HCT116 (cell line): Measurements from ENCODE around the gene MUSTN1. TPM values are rescaled to one million over a fixed set of nuclear protein-coding genes. Genes with fewer than 3 reads are reported as not detected.

ENCODE experiments used
- ATAC-seq: fragments of 200-7000 bp; cut with Tn5 transposase; 2 replicates; pipeline ENCODE4 v1.9.1; 2020; ENCODE audit warnings: mild to moderate bottlenecking, moderate library complexity
- BruUV-seq: library from RNA; stranded (reverse); fragments of 400-500 nt; replicated peaks from 2 replicates; lab custom pipeline; 2021; lab: Mats Ljungman, UMichigan
- CTCF ChIA-PET: fragments of 300-600 bp; sonication (Branson Sonifier 250); formaldehyde crosslinking; loops from one replicate; lab custom pipeline; 2021; ENCODE audit warnings: antibody characterized with exemption; lab: Charles Lee
- POLR2A ChIA-PET: fragments of 300-600, 350-600 bp; sonication (Branson Sonifier 250); formaldehyde crosslinking; loops from one replicate; lab custom pipeline; 2021; ENCODE audit warnings: antibody characterized with exemption; lab: Charles Lee
- RAD21 ChIA-PET, 2 experiments: fragments of 300-600 bp; sonication (Branson Sonifier 250); formaldehyde crosslinking; loops; one replicate each; lab custom pipeline; 2023; ENCODE audit warnings: low total read pairs in 2 of 2; ENCODE audit not compliant: uncharacterized antibody in 2 of 2, unreplicated experiment in 2 of 2, low non-redundant PET in 1 of 2; lab: Charles Lee
- DNase-seq: peaks from one replicate; pipeline ENCODE4 v3.0.0-alpha.2; 2010; ENCODE audit warnings: low read depth, low spot score
- H2AFZ ChIP-seq: fragments of 200-600 bp; shearing (Covaris generic), sonication (generic); 2 replicates; pipeline ENCODE4 v1.6.1; 2017; ENCODE audit warnings: low read depth, mixed run types, mixed read lengths, antibody characterized with exemption, low read length; ENCODE audit not compliant: poor library complexity, severe bottlenecking
- H3K27ac ChIP-seq: 2 replicates; pipeline ENCODE4 v1.5.1; 2012; ENCODE audit warnings: low read depth, low read length
- H3K27me3 ChIP-seq: fragments of 200-600 bp; sonication (generic); 2 replicates; pipeline ENCODE4 v1.6.1; 2016; ENCODE audit warnings: mixed run types, low read length, mixed read lengths; ENCODE audit not compliant: insufficient read depth
- H3K36me3 ChIP-seq, 2 experiments: fragments of 200-500 bp in 1 of 2; fragments of 200-600 bp in 1 of 2; sonication (Bioruptor generic) in 1 of 2; sonication (generic) in 1 of 2; 2 replicates each; pipeline versions ENCODE4 v1.5.1 to v1.6.1; 2014 to 2016; ENCODE audit warnings: low read length in 2 of 2, inconsistent platforms in 1 of 2, mixed read lengths in 1 of 2, mixed run types in 1 of 2; ENCODE audit not compliant: insufficient read depth in 2 of 2, control insufficient read depth in 1 of 2
- H3K4me1 ChIP-seq, 2 experiments: fragments of 200-600 bp in 1 of 2; sonication (generic) in 1 of 2; 2 replicates each; pipeline versions ENCODE4 v1.5.1 to v1.6.1; 2012 to 2017; ENCODE audit warnings: low read length in 2 of 2, inconsistent platforms in 1 of 2, mild to moderate bottlenecking in 1 of 2, mixed read lengths in 1 of 2, mixed run types in 1 of 2, moderate library complexity in 1 of 2; ENCODE audit not compliant: insufficient read depth in 2 of 2, control insufficient read depth in 1 of 2
- H3K4me2 ChIP-seq: fragments of 200-600 bp; sonication (generic); 2 replicates; pipeline ENCODE4 v1.6.1; 2017; ENCODE audit warnings: mixed run types, low read length, mixed read lengths
- H3K4me3 ChIP-seq, 2 experiments: fragments of 200-600 bp in 1 of 2; sonication (generic) in 1 of 2; replicated peaks in 1 of 2; 2 replicates each; pipeline ENCODE4 v1.5.1; 2011 to 2016; ENCODE audit warnings: low read length in 2 of 2, control low read depth in 1 of 2, low read depth in 1 of 2, mild to moderate bottlenecking in 1 of 2, mixed read lengths in 1 of 2, mixed run types in 1 of 2
- H3K79me2 ChIP-seq: fragments of 200-600 bp; sonication (generic); 2 replicates; pipeline ENCODE4 v1.6.1; 2017; ENCODE audit warnings: mild to moderate bottlenecking, mixed run types, low read length, moderate library complexity, mixed read lengths; ENCODE audit not compliant: insufficient read depth
- H3K9ac ChIP-seq: fragments of 200-600 bp; sonication (generic); 2 replicates; pipeline ENCODE4 v1.6.1; 2016; ENCODE audit warnings: low read length, mixed read lengths
- H3K9me2 ChIP-seq: fragments of 200-600 bp; sonication (generic), shearing (Covaris generic); 2 replicates; pipeline ENCODE4 v1.6.1; 2017; ENCODE audit warnings: mixed run types, mild to moderate bottlenecking, moderate library complexity; ENCODE audit not compliant: insufficient read depth
- H3K9me3 ChIP-seq, 2 experiments: fragments of 200-500 bp in 1 of 2; fragments of 200-600 bp in 1 of 2; sonication (Bioruptor generic) in 1 of 2; sonication (generic) in 1 of 2; 2 replicates each; pipeline ENCODE4 v1.6.1; 2014 to 2017; ENCODE audit warnings: low read length in 2 of 2, mixed read lengths in 2 of 2, inconsistent platforms in 1 of 2, low read depth in 1 of 2, mild to moderate bottlenecking in 1 of 2, mixed run types in 1 of 2, moderate library complexity in 1 of 2; ENCODE audit not compliant: control insufficient read depth in 1 of 2, insufficient read depth in 1 of 2
- H4K20me1 ChIP-seq: fragments of 200-600 bp; sonication (generic), shearing (Covaris generic); 2 replicates; pipeline ENCODE4 v1.6.1; 2017; ENCODE audit warnings: mixed run types, mild to moderate bottlenecking, moderate library complexity; ENCODE audit not compliant: insufficient read depth
- CBX3 ChIP-seq: IDR thresholded peaks from 2 replicates; pipeline ENCODE4 v1.6.1; 2012; ENCODE audit warnings: low read depth
- CEBPB ChIP-seq: IDR thresholded peaks from 2 replicates; pipeline ENCODE4 v1.6.1; 2012; ENCODE audit warnings: low read depth
- CTCF ChIP-seq, 3 experiments: fragments of 200-600 bp in 1 of 3; sonication (generic) in 1 of 3; IDR thresholded peaks in 2 of 3; conservative IDR thresholded peaks in 1 of 3; 2 replicates each; pipeline ENCODE4 v1.5.1; 2012 to 2017; ENCODE audit warnings: low read depth in 2 of 3, low read length in 2 of 3, antibody characterized with exemption in 1 of 3, borderline replicate concordance in 1 of 3, control low read depth in 1 of 3, mild to moderate bottlenecking in 1 of 3, mixed read lengths in 1 of 3, mixed run types in 1 of 3, moderate library complexity in 1 of 3; ENCODE audit not compliant: insufficient read depth in 1 of 3
- EGR1 ChIP-seq: IDR thresholded peaks from 2 replicates; pipeline ENCODE4 v1.6.1; 2012; ENCODE audit warnings: low read depth
- ELF1 ChIP-seq: IDR thresholded peaks from 2 replicates; pipeline ENCODE4 v1.6.1; 2012; ENCODE audit warnings: low read depth, borderline replicate concordance
- EZH2 ChIP-seq: fragments of 200-600 bp; sonication (generic); IDR thresholded peaks from 2 replicates; pipeline ENCODE4 v1.6.1; 2017; ENCODE audit warnings: antibody characterized with exemption, mixed run types
- EZH2phosphoT487 ChIP-seq: fragments of 200-600 bp; IDR thresholded peaks from 2 replicates; pipeline ENCODE4 v1.6.1; 2018; ENCODE audit warnings: antibody characterized with exemption, borderline replicate concordance
- FOSL1 ChIP-seq: IDR thresholded peaks from 2 replicates; pipeline ENCODE4 v1.6.1; 2012; ENCODE audit warnings: low read depth
- JUND ChIP-seq: IDR thresholded peaks from 2 replicates; pipeline ENCODE4 v1.6.1; 2012
- MAX ChIP-seq: IDR thresholded peaks from 2 replicates; pipeline ENCODE4 v1.6.1; 2012
- POLR2A ChIP-seq: IDR thresholded peaks from 2 replicates; pipeline ENCODE4 v1.7.0; 2011; ENCODE audit warnings: borderline replicate concordance; ENCODE audit not compliant: insufficient read depth, insufficient read length; ENCODE audit errors: extremely low read depth
- POLR2AphosphoS5 ChIP-seq: IDR thresholded peaks from 2 replicates; pipeline ENCODE4 v1.6.1; 2011; ENCODE audit warnings: mild to moderate bottlenecking, low read depth, low read length, moderate library complexity
- RAD21 ChIP-seq: IDR thresholded peaks from 2 replicates; pipeline ENCODE4 v1.6.1; 2012; ENCODE audit warnings: low read depth, mild to moderate bottlenecking
- SIN3A ChIP-seq: IDR thresholded peaks from 2 replicates; pipeline ENCODE4 v1.6.1; 2012; ENCODE audit warnings: low read depth
- SP1 ChIP-seq: IDR thresholded peaks from 2 replicates; pipeline ENCODE4 v1.6.1; 2012; ENCODE audit warnings: low read depth
- SRF ChIP-seq: IDR thresholded peaks from 2 replicates; pipeline ENCODE4 v1.6.1; 2012; ENCODE audit warnings: low read depth
- TCF7L2 ChIP-seq: IDR thresholded peaks from 2 replicates; pipeline ENCODE4 v1.7.0; 2011; ENCODE audit warnings: borderline replicate concordance, inconsistent platforms; ENCODE audit not compliant: insufficient read depth, insufficient read length; ENCODE audit errors: extremely low read depth
- YY1 ChIP-seq: IDR thresholded peaks from 2 replicates; pipeline ENCODE4 v1.6.1; 2011; ENCODE audit warnings: low read length, low read depth, moderate library complexity, mild to moderate bottlenecking; ENCODE audit not compliant: insufficient replicate concordance; ENCODE audit errors: extremely low read depth
- ZBTB33 ChIP-seq: IDR thresholded peaks from 2 replicates; pipeline ENCODE4 v1.6.1; 2011; ENCODE audit warnings: mild to moderate bottlenecking, low read length, moderate library complexity; ENCODE audit not compliant: insufficient replicate concordance; ENCODE audit errors: extremely low read depth
- ZNF274 ChIP-seq: fragments of 200-500 bp; sonication (Bioruptor generic); IDR thresholded peaks from 2 replicates; pipeline ENCODE4 v1.6.1; 2014; ENCODE audit warnings: mild to moderate bottlenecking, low read depth, low read length, inconsistent platforms
- intact Hi-C: fragments of 100-400 bp; cut with micrococcal nuclease; formaldehyde crosslinking; loops from 2 replicates; pipeline ENCODE4 v1.10.0; 2022
- total RNA-seq: library from RNA; stranded (reverse); gene quantifications from one replicate; pipeline ENCODE4 v1.2.1, GENCODE V29; 2021; ENCODE audit not compliant: unreplicated experiment

MUSTN1 gene
- total RNA-seq, 1 experiment from 2014 or later = 0.44 TPM

GRCh38 chr3:52839892-52840545, 5.2 kb upstream of the MUSTN1 start:
- TF ChIP-seq RAD21 (no peak), SIN3A (no peak), CEBPB (no peak), EZH2 (no peak), EZH2phosphoT487 (no peak), TCF7L2 (no peak), SP1 (no peak), ELF1 (no peak), MAX (no peak), ZNF274 (no peak), YY1 (no peak), EGR1 (no peak), ZBTB33 (no peak), CBX3 (no peak), CTCF (IDR thresholded peaks at IDR 0.05 in 2 of 3, conservative IDR thresholded peaks at IDR 0.05 in 1 of 3; ENCODE audit: borderline replicate concordance in 1 of 3, insufficient read depth in 1 of 3, low read depth in 2 of 3, low read length in 2 of 3) (no peak), JUND (no peak), FOSL1 (no peak), POLR2AphosphoS5 (no peak), SRF (no peak), POLR2A (no peak)
- H3K4me1 ChIP-seq = no peaks in the 10 kb centered on the region
- POLR2A ChIA-PET = no interaction called here

More at GRCh38 chr3:52839892-52840545, 5.2 kb upstream of the MUSTN1 start:
- ChIA-PET RAD21 (no interaction called here), CTCF (no interaction called here)
- no peaks in the 10 kb centered on the region for H3K79me2 ChIP-seq
- H3K27ac ChIP-seq = no peak overlapping the region
- ATAC-seq (no peak), DNase-seq (no peak)
- intact Hi-C loops = no loop called here
- no peak overlapping the region for H3K9ac ChIP-seq
- no peaks in the 10 kb centered on the region for H3K27me3 ChIP-seq
- H2AFZ ChIP-seq = no peak overlapping the region
- no peak overlapping the region for H3K4me3 ChIP-seq
- no peaks in the 10 kb centered on the region for H3K9me2 ChIP-seq
- no peaks in the 10 kb centered on the region for H3K9me3 ChIP-seq
- no TSS peak for BruUV-seq
- no peak overlapping the region for H3K4me2 ChIP-seq
- H3K36me3 ChIP-seq = no peaks in the 10 kb centered on the region
- H4K20me1 ChIP-seq = no peaks in the 10 kb centered on the region
